Left renal pelvis (tissue), 4 donors: Measurements from ENCODE around the gene SLC1A5. TPM values are rescaled to one million over a fixed set of nuclear protein-coding genes. Genes with fewer than 3 reads are reported as not detected.
"Not testable (repeated sequence)": the region's sequence is repeated elsewhere in the genome, so short reads cannot be mapped to it uniquely, and the experiment has no call there.

Experiments used
- DNase-seq, 4 donors: peaks; one replicate each; pipeline ENCODE4 v3.0.0-alpha.2; 2013; ENCODE audit warnings: low read depth in 4 of 4, low spot score in 3 of 4
- polyA plus RNA-seq, 4 donors: library from polyadenylated mRNA; unstranded; fragments of 120-200 nt; gene quantifications; one replicate each; pipeline ENCODE4 v1.2.1, GENCODE V29; 2013; ENCODE audit not compliant: insufficient read length in 4 of 4

The SLC1A5 gene
- 10 to 100 TPM; 29.8 to 50.1 (median 43.2) TPM for polyA plus RNA-seq

DNA sequence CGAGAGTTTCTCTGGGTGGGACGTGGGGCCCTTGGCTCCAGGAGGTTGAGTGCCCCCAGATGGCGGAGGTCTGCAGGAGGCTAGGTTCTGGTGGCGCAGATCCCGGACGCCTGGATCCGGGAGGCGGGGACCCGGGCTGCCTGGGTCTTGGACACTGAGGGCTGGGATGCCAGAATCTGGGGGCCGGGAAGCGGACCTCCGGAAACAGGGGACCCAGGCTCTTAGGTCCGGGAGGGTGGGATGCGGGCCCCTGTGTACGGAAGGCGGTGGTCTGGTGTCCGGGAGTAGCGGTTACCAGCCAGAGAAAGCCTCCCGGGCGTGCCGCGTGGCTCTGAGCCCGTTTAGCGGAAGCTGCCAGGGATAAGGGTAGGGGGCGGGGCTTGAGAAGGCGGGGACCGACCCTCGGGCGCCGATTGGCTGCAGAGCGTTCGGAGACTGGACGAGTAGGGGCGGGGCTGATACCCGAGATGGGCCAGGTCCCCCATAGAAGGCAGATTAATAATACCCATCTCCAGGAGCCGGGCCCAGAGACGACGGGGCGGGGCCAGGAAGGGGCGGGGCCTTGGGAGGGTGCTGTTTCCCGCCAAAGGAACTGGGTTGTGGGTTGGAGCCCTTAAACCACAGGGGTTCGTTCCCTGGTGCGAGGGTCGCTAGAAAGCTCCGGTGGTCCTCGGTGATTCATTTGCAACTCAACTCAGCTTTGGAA lies at the start of gene SLC1A5:
Gene SLC1A5 (minus strand): TSS at position 333 of the 706 bp plus-strand sequence. CDS start 629 bp downstream, outside the sequence.
- DNase-seq: peak in 3 of 4 donors; percentile 78 to 81 (median 81)

DNA sequence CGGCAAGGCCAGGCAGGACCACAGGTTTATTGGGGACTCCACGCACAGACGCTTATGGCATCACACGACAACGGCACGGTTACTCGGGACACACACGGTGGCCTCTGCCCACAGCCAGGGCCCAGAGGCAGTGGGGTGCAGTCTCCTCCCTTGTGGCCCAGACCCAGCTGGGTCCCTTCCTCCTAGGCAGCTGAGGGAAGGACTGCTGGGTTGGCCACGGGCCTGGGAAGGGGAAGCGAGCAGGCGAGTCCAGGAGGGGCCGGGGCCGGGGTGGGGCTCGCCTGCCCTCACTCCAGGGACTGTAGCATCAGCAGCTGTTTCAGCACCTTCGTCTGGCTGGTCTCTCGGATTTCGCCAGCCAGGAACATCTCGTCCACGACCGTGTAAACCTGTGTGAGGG lies 49.8 kb upstream of the SLC1A5 start:
- DNase-seq: no peak

DNA sequence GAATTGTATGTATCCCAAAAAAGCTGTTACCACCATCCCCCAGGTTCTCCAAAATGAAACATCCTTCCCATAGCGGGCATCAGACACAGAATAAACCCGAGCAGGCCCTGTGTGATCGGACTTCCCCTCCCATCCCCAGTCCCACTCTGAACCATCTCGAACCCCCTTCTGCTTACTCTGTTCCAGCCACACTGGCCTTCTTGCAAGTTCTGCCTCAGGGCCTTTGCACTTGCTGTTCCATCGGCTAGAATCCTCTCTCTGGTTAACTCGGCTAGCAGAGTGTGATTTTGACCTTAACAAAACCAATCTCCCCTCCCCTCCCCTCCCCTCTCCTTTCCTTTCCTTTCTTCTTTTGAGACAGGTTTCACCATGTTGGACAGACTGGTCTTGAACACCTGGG lies 46.6 kb upstream of the SLC1A5 start:
- no peak for DNase-seq

DNA sequence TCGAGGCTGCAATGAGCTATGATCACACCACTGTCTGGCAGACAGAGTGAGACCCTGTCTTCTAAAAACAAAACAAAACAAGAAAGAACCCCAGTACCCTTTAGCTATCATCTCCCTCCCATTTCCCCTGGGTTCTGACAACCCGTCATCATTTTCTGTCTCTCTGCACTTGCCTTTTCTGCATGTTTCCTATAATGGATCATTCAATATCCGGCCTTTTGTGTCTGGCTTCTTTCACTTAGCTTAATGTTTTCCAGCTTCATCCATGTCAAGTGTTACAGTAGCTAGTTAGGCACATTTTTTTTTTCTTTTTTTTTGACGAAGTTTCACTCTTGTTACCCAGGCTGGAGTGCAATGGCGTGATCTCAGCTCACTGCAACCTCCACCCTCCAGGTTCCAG lies 45.7 kb upstream of the SLC1A5 start:
- DNase-seq: no peak

DNA sequence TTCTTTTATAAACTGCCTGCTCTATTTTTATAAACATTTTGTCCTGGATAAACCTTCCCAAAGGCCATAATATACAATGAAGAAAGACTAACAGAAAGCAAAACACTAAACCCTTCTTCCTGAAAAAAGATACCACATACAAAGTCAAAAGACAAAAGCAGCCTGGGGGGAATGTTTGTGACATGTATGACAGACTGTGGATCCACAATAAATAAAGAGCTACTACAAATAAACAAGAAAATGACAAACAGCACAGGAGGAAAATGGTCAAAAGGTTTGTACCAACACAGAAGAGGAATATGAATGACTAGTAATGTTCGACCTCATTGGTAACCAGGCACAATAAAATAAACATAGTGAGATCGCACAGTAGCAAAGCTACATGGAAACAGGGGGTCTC lies 42.5 kb upstream of the SLC1A5 start:
- no peak for DNase-seq

DNA sequence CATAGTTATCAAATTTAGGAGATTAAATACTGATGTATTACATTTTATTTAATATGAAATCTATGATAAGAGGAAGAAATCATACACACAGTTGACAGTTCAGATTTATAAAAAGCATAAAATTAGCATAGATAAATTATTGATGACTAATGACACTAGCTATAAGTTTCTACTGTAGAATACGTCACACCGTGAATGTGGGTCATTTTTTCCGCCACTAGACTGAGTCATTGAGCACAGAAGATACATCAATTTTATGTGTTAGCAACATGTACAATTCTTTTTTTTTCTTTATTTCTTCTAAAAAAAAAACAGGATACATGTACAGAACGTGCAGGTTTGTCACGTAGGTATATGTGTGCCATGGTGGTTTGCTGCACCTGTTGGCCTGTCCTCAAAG lies 40.1 kb upstream of the SLC1A5 start:
- no peak for DNase-seq

DNA sequence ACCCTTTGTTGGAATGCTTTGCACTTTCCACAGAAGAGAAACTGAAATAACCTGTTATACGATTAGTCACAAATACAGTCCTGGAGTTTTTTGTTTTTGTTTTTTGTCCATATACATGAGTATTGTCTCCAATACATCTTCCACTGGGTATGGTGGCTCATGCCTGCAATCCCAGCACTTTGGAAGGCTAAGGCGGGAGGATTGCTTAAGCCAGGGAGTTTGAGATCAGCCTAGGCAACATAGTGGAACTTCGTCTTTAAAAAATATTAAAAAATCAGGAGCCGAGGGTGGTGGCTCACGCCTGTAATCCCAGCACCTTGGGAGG lies 37.3 kb upstream of the SLC1A5 start:
- no peak for DNase-seq

DNA sequence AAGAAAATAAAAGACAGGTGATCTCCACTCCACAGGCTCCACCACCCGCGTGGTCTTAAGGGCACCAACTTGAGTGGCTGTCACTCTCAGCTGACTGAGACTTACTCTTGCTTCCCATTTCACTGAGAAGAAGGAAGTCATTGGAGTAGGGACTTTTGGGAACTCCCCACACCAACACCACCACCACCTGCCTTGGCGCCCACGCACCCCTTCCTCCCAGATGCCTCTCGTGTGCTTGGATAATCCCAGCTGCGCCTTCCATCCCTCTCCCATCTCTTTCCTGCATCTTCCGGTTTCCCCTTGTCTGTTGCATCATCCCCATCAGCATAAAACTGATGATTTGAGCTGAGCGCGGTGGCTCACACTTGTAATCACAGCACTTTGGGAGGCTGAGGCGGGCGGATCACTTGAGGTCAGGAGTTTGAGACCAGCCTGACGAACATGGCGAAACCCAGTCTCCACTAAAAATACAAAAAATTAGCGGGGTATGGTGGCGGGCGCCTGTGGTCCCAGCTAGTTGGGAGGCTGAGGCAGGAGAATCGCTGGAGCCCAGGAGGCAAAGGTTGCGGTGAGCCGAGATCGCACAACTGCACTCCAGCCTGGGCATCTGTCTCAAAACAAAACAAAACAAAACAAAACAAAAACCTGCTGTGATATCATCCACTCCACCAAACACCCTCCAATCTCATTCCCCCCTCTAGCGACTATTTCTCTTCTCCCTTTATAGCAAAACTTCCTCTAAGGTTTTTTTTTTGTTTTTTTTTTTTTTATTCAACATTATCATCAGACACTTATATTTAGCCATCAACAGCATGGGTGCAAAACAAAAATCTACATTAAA lies 36.7 kb upstream of the SLC1A5 start:
- no peak for DNase-seq

DNA sequence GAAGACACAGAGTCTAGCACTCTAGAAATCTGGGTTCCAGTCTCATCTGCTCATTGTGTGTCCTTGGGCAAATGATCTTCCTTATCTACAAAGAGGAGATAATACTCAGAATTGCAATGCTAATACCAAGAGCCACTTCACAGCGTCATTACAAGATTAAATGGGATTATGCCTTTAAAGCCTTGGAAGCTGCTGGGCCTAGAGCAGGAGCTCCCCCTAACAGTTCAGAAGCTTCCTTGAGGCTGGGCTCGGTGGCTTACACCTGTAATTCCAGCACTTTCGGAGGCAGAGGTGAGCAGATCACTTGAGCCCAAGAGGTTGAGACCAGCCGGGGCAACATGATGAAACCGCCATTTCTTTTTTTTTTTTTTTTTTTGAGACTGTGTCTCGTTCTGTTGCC lies 34.7 kb upstream of the SLC1A5 start:
- DNase-seq: no peak

DNA sequence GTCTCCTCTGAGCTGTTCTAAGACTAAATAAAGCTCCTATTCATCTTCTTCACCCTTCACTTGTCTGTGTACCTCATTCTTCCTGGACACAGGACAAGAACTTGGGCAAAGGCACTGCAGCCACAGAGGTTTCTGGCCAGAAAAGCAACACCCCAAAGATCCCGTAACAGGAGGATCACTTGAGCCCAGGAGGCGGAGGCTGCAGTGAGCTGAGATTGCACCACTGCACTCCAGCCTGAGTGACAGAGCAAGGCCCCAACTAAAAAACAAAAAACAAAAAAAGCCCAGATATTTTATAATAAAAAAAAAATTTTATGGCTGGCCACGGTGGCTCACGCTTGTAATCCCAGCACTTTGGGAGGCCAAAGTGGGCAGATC lies 34.0 kb upstream of the SLC1A5 start:
- not testable (repeated sequence) for DNase-seq

DNA sequence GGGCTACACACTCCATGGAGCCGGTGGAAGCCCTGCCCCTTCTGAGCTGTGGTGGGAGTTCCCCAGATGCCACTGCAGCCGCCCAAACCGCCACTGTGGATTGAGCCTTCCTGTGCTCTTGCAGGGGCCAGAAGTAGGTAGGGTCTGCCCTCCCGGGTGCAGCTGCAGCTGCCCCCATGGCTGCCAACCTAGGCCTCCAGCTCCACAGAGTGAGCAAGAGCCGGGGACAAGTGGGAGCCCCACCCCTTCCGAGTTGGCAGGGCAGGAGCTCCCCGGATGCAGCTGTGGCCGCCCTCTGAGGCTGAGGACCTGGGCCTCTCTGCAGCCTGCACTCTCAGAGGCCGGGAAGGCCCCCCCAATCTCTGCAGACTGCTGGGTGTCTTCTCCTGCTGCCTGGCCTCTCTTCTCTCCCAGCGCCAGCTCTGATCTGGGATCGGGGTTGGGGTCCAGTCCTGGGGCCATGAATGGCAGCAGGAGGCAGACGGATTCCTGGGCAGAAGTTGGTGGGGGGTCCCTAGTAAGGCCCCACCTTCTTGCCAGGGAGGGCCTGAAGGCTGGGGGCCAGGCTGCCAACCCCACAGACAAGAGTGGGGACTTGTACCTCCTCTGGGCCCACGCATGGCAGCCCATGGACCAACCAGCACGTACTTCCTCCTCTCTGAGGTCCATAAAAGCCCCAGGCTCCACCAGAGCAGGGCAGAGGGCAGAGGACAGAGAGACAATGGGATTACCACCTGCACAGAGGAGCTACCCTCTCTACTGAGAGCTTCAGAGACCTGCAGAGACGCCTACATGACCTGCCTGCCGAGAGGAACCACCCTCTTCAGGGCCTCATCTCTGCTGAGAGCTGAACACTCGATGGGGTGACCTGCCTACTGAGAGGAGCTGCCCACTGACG lies 33.4 kb upstream of the SLC1A5 start:
- DNase-seq: no peak

DNA sequence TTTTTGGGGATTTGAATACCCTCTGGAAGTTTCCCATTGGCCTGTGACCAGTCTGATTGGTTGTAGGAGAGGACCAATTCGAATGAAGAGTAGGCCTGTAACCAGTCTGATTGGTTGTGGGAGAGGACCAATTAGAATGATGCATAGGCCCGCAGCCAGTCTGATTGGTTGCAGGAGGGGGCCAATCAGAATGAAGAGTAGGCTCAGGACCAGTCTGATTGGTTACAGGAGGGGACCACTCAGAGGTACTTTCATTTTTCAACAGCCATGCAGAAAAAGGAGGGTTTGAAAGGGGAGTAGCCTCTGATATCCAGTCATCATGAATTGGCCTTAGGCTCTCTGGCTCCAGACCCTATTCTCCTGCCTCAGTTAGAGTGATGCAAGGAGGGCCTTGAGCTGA lies 30.4 kb upstream of the SLC1A5 start:
- DNase-seq: no peak

DNA sequence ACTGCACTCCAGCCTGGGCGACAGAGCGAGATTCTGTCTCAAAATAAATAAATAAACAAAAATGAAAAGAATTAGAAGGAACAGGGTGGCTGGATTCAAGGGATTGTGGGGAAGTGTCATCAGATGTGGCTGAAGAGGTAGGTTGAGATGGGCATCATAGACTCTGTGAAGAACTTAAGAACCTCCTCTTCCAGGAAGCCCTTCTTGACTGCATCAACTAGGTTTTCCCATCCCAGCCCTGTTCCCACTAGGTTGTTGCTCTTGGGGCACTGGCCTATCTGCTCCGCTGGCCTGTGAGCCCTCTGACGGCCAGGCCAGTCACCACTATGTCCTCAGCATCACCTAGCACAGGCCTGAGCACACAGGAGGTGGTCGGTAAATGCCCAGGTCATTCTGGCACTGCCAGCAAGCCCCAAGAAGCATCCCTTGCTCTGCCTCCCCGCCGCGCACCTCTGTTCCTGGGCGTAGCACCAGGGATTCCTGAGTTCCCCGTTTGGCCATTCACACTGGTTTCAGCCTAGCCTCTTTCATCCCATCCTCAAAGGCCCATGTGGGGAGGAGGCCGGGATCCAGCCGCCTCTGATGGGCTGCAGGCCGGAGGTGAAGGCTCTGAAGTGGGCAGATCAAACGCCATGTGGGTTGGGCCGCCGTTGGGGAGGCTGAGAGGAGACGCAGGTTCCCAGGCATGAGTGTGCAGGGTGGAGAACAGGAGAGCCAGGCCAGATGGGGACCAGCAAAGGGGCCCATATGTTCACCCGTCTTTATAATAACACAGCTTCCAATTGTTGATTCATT lies 27.6 kb upstream of the SLC1A5 start:
- no peak for DNase-seq

DNA sequence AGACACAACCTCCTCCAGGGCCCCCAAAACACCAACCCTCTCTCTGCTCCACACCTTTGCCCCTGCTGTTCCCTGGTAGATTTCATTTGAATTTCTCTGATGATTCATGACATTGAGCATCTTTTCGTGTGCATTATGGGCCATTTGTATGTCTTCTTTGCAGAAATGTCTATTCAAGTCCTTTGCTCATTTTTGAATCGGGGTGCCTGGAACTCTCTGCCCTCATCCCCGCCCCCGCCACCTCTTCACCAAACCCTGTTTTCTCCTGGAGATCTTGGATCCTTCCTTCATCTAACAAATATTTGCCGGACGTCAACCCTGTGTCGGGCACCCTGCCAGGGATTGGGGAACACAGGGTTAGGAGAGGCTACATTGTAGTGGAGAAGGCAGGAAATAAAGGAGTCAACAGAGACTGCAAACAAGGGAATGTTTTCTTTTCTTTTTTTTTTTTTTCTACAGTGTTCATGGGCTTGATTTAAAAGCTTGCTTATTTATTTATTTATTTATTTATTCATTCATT lies 25.5 kb upstream of the SLC1A5 start:
- peak in 1 of 4 donors; percentile 62 for DNase-seq

DNA sequence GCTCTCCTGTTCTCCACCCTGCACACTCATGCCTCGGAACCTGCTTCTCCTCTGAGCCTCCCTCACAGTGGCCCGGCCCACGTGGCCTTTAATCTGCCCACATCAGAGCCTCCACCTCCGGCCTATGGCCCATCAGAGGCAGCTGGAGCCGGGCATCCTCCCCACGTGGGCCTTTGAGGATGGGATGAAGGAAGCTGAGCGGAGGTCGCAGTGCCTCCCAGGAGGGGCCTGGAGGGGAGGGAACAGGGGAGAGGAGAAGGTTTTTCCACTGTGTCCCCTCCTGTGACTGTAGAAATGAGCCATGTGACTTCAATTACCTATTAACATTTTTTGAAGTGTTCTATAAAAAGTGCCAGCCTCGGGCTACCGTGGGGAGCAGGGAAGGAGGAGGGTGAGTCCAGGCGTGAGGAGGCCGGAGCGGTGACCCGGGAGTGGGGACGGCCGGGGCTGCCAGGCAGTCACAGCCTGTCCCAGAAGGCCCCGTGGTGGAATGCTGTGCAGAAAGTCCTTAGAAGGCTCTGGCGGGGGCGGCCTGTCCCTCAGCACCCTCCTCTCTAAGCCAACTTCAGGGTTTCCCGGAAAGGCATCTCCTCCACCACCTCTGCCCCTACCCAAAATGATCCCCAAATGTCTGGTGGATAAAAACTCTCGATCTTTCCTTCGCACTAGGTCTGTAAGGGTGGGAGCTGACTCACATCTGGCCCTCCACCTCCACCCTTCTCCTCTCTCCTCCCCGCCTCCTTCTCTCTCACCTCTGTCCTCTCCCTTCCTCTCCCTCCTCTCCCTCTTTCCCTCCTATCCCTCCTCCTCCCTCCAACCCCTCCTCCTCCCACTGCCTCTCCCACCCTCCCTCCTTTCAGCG lies 24.8 kb upstream of the SLC1A5 start:
- DNase-seq: no peak

DNA sequence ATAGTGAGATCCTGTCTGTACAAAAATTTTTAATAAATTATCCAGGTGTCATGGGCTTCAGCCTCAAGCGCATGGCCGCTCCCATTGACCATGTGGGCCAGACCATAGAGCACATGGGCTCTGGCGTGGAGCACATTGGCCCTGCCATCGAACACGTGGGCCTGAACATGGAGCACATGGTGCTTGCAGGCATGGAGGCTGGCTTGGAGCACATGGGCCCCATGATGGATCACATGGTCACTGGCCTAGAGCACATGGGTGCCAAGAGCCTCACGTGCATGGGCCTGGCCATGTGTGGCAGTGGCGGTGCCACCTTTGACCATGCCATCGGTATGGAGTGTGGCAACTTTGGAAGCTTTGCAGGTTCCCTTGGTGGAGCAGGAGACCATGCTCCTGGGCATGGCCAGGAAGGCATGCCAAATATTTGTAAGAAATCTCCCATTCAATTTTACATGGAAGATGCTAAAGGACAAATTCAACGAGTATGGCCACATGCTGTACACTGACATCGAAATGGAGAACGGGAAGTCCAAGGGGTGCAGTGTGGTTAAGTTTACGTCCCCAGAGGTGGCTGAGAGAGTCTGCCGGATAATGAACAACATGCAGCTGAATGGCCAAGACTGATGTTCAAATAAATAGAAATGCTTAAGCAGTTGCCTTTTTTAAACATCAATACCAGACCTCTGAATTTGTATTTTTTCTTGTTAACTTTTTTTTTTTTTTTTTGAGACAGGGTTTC lies 21.3 kb upstream of the SLC1A5 start:
- no peak for DNase-seq

DNA sequence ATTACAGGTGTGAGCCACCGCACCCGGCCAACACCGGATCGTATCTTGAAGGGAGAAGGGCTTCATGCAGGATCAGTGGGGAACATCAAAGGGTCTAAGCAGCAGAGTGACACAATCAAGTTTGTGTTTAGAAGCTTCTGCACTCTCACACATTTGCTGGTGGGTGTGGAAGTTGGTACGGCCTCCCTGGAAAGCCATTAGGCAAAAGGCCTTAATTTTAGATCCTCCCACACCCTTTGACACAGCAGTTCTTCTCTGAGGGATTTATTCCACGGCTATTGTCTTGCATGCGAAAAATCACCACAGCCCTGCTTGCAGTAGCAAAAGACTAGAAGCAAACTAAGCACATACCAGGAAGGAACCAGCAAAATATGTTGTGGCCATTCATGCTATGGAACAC lies 18.3 kb upstream of the SLC1A5 start:
- DNase-seq: no peak

DNA sequence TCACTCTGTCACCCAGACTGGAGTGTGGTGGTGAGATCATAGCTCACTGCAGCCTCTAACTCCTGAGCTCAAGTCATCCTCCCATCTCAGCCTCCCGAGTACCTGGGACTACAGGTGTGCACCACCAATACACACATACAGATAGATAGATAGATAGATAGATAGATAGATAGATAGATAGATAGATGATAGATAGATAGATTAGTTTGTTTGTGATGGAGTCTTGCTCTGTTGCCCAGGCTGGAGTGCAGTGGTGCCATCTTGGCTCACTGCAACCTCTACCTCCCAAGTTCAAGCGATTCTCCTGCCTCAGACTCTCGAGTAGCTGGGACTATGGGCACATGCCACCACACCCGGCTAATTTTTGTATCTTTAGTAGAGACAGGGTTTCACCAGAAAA lies 16.0 kb upstream of the SLC1A5 start:
- not testable (repeated sequence) for DNase-seq

DNA sequence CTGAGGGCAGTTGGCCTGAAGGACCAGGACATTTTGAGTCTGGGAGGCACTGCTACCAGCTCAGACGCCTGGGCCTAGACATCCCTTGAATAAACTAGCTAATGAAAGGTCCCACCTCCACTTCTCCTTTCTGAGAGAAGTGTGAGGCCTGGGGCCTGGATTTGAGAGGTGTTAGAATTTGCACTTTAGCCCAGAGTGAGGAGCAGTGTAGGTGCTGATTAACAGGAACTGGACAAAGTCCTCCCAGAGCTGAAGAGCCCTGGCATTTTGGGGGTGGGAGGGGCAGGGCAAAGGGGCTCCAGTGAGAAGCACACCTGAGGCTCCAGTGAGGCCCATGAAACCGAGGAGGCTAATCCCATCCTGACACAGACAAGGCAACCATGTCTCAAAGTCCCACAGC lies 15.2 kb upstream of the SLC1A5 start:
- no peak for DNase-seq
